Omental fat pad (tissue), 4 donors: ENCODE measurements around the gene HOGA1. TPM values are rescaled to one million over a fixed set of nuclear protein-coding genes. Genes with fewer than 3 reads are reported as not detected.
"Not testable (repeated sequence)": the region's sequence is repeated elsewhere in the genome, so short reads cannot be mapped to it uniquely, and the experiment has no call there.

Source experiments
- ATAC-seq: fragments of 150-250 bp; one replicate; pipeline ENCODE4 v1.9.1; 2016; ENCODE audit warnings: mild to moderate bottlenecking, moderate library complexity; ENCODE audit not compliant: low FRiP score
- DNase-seq: peaks from one replicate; pipeline ENCODE4 v3.0.0-alpha.2; 2019; ENCODE audit warnings: low spot score
- CTCF ChIP-seq, 3 donors: fragments of 450-650 bp; IDR thresholded peaks; one replicate each; pipeline ENCODE4 v1.5.1; 2016 to 2017; ENCODE audit warnings: antibody characterized with exemption in 3 of 3, mild to moderate bottlenecking in 3 of 3, moderate library complexity in 2 of 3
- total RNA-seq, 4 donors: library from RNA; depleted of rRNA; stranded (reverse); fragments of >200 nt; gene quantifications; one replicate each; pipeline ENCODE4 v1.1.0, GENCODE V29; 2016

The HOGA1 gene
- total RNA-seq, 4 donors from 2014 or later, result 3.3 to 11.7 (median 7.6) TPM

- TF ChIP-seq CTCF (IDR thresholded peaks at IDR 0.05), result no peak
- no peak for DNase-seq
- ATAC-seq, result no peak
Observed at GRCh38 chr10:97627731-97628130, 43.5 kb downstream of the HOGA1 start.

GRCh38 chr10:97628228-97628627 is 44.0 kb downstream of the HOGA1 start:
- ATAC-seq (no peak), DNase-seq (no peak)
- no peak for TF ChIP-seq CTCF (IDR thresholded peaks at IDR 0.05)

GRCh38 chr10:97629289-97629688 is 45.1 kb downstream of the HOGA1 start:
- ATAC-seq, result no peak
- TF ChIP-seq CTCF (IDR thresholded peaks at IDR 0.05), result no peak
- DNase-seq, result no peak

- no peak for TF ChIP-seq CTCF (IDR thresholded peaks at IDR 0.05)
- no peak for ATAC-seq
Observed at GRCh38 chr10:97631098-97631497, 46.9 kb downstream of the HOGA1 start.

GRCh38 chr10:97632949-97633884 is 49.0 kb downstream of the HOGA1 start, which contains the start of gene MORN4:
Gene MORN4 (minus strand): TSS chr10:97633500. CDS start chr10:97619653, 13,847 bp downstream.
- ATAC-seq, result peak; percentile 99
- TF ChIP-seq CTCF (IDR thresholded peaks at IDR 0.05), result no peak
- DNase-seq, result peak; percentile 84

More at GRCh38 chr10:97631098-97631497, 46.9 kb downstream of the HOGA1 start:
- no peak for DNase-seq

- no peak for TF ChIP-seq CTCF (IDR thresholded peaks at IDR 0.05)
- ATAC-seq (no peak), DNase-seq (no peak)
Observed at GRCh38 chr10:97633921-97634320, 49.7 kb downstream of the HOGA1 start.

GRCh38 chr10:97635577-97635976 is 51.4 kb downstream of the HOGA1 start:
- ATAC-seq (no peak), DNase-seq (no peak)
- no peak for TF ChIP-seq CTCF (IDR thresholded peaks at IDR 0.05)

GRCh38 chr10:97639090-97639489 is 54.9 kb downstream of the HOGA1 start:
- not testable (repeated sequence) for ATAC-seq, DNase-seq
